ENCODE data around the gene ADD1. TPM values are rescaled to one million over a fixed set of nuclear protein-coding genes. Genes with fewer than 3 reads are reported as not detected.

ADD1 gene
- polyA plus RNA-seq, 1 donor (not counting 4 experiments of a cell fraction or from before 2014, with no cell fraction given), result 109 TPM

- H3K27me3 ChIP-seq (ENCODE audit: control insufficient read depth, extremely low read depth, insufficient read depth, low read length), result no peaks in the 10 kb centered on the region
- H2AFZ ChIP-seq (ENCODE audit: control insufficient read depth, low read length), result no peak overlapping the region
- H4K20me1 ChIP-seq (ENCODE audit: control insufficient read depth, extremely low read depth, insufficient read depth, low read length), result peaks cover 14% of the 10 kb centered on the region
- H3K9me3 ChIP-seq (ENCODE audit: control insufficient read depth, low read depth, low read length), result no peaks in the 10 kb centered on the region
- peaks cover 22 to 41% of the 10 kb centered on the region in 2 experiments for H3K36me3 ChIP-seq (ENCODE audit: control insufficient read depth in 2 of 2, extremely low read depth in 1 of 2, insufficient read depth in 2 of 2, low read length in 2 of 2)
- H3K4me3 ChIP-seq (ENCODE audit: control insufficient read depth in 2 of 3, extremely low read depth in 1 of 3, insufficient read depth in 2 of 3, low read depth in 1 of 3, low read length in 3 of 3), result peak overlapping the region; percentile 76 to 94 (median 91)
- H3K27ac ChIP-seq (ENCODE audit: control insufficient read depth, insufficient read depth, low read length), result peak overlapping the region; percentile 98
- H3K4me1 ChIP-seq (ENCODE audit: control insufficient read depth, extremely low read depth, insufficient read depth, low read length), result peaks cover 32% of the 10 kb centered on the region
- FAIRE-seq, result no peak
- peaks cover 43% of the 10 kb centered on the region for H3K79me2 ChIP-seq (ENCODE audit: control insufficient read depth, insufficient read depth, low read length)
- TF ChIP-seq CTCF (optimal IDR thresholded peaks at IDR 0.05 in 1 of 3, IDR thresholded peaks at IDR 0.05 in 1 of 3, conservative IDR thresholded peaks at IDR 0.05 in 1 of 3; ENCODE audit: extremely low read depth in 1 of 3, insufficient read depth in 2 of 3, low read length in 3 of 3) (no peak), EZH2 (IDR thresholded peaks at IDR 0.05; ENCODE audit: low read length) (no peak)
- peak overlapping the region; percentile 85 for H3K4me2 ChIP-seq (ENCODE audit: control insufficient read depth, extremely low read depth, insufficient read depth, low read depth, low read length)
- peak overlapping the region; percentile 100 for H3K9ac ChIP-seq (ENCODE audit: control insufficient read depth, extremely low read depth, insufficient read depth, low read length)
- H3K9me1 ChIP-seq (ENCODE audit: control insufficient read depth, extremely low read depth, insufficient read depth, low read length), result no peaks in the 10 kb centered on the region
- dilution Hi-C loops (cut with MboI; ENCODE audit: extremely low pct_ligation_motif_present, low sequenced_read_pairs), result no loop called here
- no peak for DNase-seq (ENCODE audit: low read depth, low spot score)
Measured at GRCh38 chr4:2934077-2934812, 90.6 kb downstream of the ADD1 start.

GRCh38 chr4:2934813-2935761 is 91.4 kb downstream of the ADD1 start:
- no peak overlapping the region for H2AFZ ChIP-seq (ENCODE audit: control insufficient read depth, low read length)
- FAIRE-seq, result no peak
- H3K4me3 ChIP-seq (ENCODE audit: control insufficient read depth in 2 of 3, extremely low read depth in 1 of 3, insufficient read depth in 2 of 3, low read depth in 1 of 3, low read length in 3 of 3), result peak overlapping the region; percentile 91 to 97 (median 94)
- TF ChIP-seq CTCF (optimal IDR thresholded peaks at IDR 0.05 in 1 of 3, IDR thresholded peaks at IDR 0.05 in 1 of 3, conservative IDR thresholded peaks at IDR 0.05 in 1 of 3; ENCODE audit: extremely low read depth in 1 of 3, insufficient read depth in 2 of 3, low read length in 3 of 3) (no peak), EZH2 (IDR thresholded peaks at IDR 0.05; ENCODE audit: low read length) (no peak)
- no peaks in the 10 kb centered on the region for H3K27me3 ChIP-seq (ENCODE audit: control insufficient read depth, extremely low read depth, insufficient read depth, low read length)
- peak overlapping the region; percentile 87 for H3K4me2 ChIP-seq (ENCODE audit: control insufficient read depth, extremely low read depth, insufficient read depth, low read depth, low read length)
- H3K79me2 ChIP-seq (ENCODE audit: control insufficient read depth, insufficient read depth, low read length), result peaks cover 43% of the 10 kb centered on the region
- dilution Hi-C loops (cut with MboI; ENCODE audit: extremely low pct_ligation_motif_present, low sequenced_read_pairs), result no loop called here
- DNase-seq (ENCODE audit: low read depth, low spot score), result peak; percentile 76
- no peaks in the 10 kb centered on the region for H3K9me1 ChIP-seq (ENCODE audit: control insufficient read depth, extremely low read depth, insufficient read depth, low read length)
- H4K20me1 ChIP-seq (ENCODE audit: control insufficient read depth, extremely low read depth, insufficient read depth, low read length), result peaks cover 17% of the 10 kb centered on the region
- H3K9me3 ChIP-seq (ENCODE audit: control insufficient read depth, low read depth, low read length), result no peaks in the 10 kb centered on the region
- H3K27ac ChIP-seq (ENCODE audit: control insufficient read depth, insufficient read depth, low read length), result peak overlapping the region; percentile 98
- H3K36me3 ChIP-seq (ENCODE audit: control insufficient read depth in 2 of 2, extremely low read depth in 1 of 2, insufficient read depth in 2 of 2, low read length in 2 of 2), result peaks cover 22 to 43% of the 10 kb centered on the region in 2 experiments
- H3K4me1 ChIP-seq (ENCODE audit: control insufficient read depth, extremely low read depth, insufficient read depth, low read length), result peaks cover 32% of the 10 kb centered on the region
- H3K9ac ChIP-seq (ENCODE audit: control insufficient read depth, extremely low read depth, insufficient read depth, low read length), result peak overlapping the region; percentile 100
